Right lobe of liver (tissue), 6 donors: ENCODE results near the gene THSD7B. TPM values are rescaled to one million over a fixed set of nuclear protein-coding genes. Genes with fewer than 3 reads are reported as not detected.

ENCODE experiments used
- ATAC-seq, 4 donors: fragments of 200-7000 bp; cut with Tn5 transposase; one replicate each; pipeline ENCODE4 v1.9.1; 2020; ENCODE audit warnings: mild to moderate bottlenecking in 4 of 4, moderate library complexity in 4 of 4
- DNase-seq, 3 donors: peaks; one replicate each; pipeline ENCODE4 v3.0.0-alpha.2; 2020
- H3K27ac ChIP-seq, 3 donors: fragments of 200-600 bp; one replicate each; pipeline ENCODE4 v1.8.0; 2022
- H3K27me3 ChIP-seq, 2 donors: fragments of 200-600 bp; one replicate each; pipeline ENCODE4 v1.8.0; 2022
- H3K36me3 ChIP-seq, 4 donors: fragments of 200-600 bp; sonication (generic) in 1 of 4; one replicate each; pipeline versions ENCODE4 v1.5.1 to v1.8.0; 2017 to 2022; ENCODE audit warnings: control low read depth in 1 of 4
- H3K4me1 ChIP-seq, 4 donors: fragments of 200-600 bp; sonication (generic) in 1 of 4; one replicate each; pipeline versions ENCODE4 v1.5.1 to v1.8.0; 2017 to 2022; ENCODE audit warnings: control low read depth in 1 of 4
- H3K4me3 ChIP-seq, 3 donors: fragments of 200-600 bp; one replicate each; pipeline ENCODE4 v1.8.0; 2022
- H3K9me3 ChIP-seq, 4 donors: fragments of 200-600 bp; sonication (generic) in 1 of 4; one replicate each; pipeline versions ENCODE4 v1.5.1 to v1.8.0; 2017 to 2022; ENCODE audit warnings: control low read depth in 1 of 4
- POLR2A ChIP-seq: fragments of 450-650 bp; IDR thresholded peaks from one replicate; pipeline ENCODE4 v1.6.1; 2017; ENCODE audit warnings: antibody characterized with exemption, mild to moderate bottlenecking
- WGBS: methylation state at CpG from one replicate; pipeline ENCODE4 v1.1.6; 2018; ENCODE audit warnings: low coverage, low lambda C conversion rate; ENCODE audit not compliant: insufficient coverage; ENCODE audit errors: missing lambda C conversion rate; 5-methylcytosine and 5-hydroxymethylcytosine counted together
- intact Hi-C, 2 donors: fragments of 100-400 bp; cut with DNase I; formaldehyde crosslinking; loops; one replicate each; pipeline versions ENCODE4 v1.11.2 to v1.14.1; 2022
- total RNA-seq, 6 experiments: library from RNA; depleted of rRNA in 2 of 6; stranded (reverse); fragments of >200 nt in 2 of 6; fragmentation: NEBNext Ultra II Directional in 3 of 6; extraction: Animal tissue kit (Norgen Biotek cat#: 25700) in 3 of 6; gene quantifications; one replicate each; pipeline versions ENCODE4 v1.1.0 to v1.2.4, GENCODE V29; 2016 to 2023
- TF ChIP-seq, protein P1 (sequence below), 4 donors: fragments of 200-600 bp in 3 of 4; fragments of 450-650 bp in 1 of 4; IDR thresholded peaks; one replicate each; pipeline versions ENCODE4 v1.5.1 to v1.8.0; 2016 to 2022; ENCODE audit warnings: antibody characterized with exemption in 4 of 4, mild to moderate bottlenecking in 2 of 4
- donor health status: DM: no; HTN: yes; CAD: no.
- donor health status: DM: no; HTN: no; CAD: no.
- donor health status: DM: no; HTN: no; CAD: no.
- donor health status: DM: no; HTN: yes; CAD: no.
- donor health status: DM: no; HTN: yes; CAD: no.

THSD7B gene
- total RNA-seq, 6 experiments from 2014 or later = 0.07 to 0.89 (median 0.24) TPM

DNA sequence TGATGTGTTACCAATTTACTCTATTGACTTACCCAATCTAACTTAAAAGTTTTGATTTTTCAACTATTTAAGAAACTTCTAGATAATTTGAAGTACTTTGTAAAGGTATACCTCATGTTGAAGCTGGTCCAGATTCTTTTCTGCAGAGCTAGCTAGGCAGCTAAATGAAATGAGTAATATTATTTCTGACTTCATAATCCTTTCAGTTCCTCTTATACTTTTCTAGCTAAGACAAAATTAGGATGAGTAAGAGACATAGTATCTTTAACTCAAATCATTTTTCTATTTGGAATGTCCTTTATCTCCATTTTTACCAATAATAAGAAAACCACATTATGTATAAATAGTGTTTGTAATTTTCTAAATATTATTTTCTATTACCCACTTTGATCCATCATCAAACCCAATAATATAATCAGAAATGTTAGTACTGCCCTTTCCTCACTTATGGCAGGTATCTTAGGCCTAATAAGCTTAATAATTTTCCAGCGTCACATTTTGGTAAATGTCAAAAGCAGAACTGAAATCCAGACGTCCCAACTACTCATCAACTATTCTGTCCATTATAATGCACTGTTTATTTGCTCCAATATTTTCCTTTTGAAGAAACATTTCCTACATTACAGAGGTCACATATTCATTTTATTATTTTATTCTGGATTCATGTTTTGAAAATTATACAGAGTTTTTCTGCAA, 456.6 kb downstream of the THSD7B start:
- no peaks in the 10 kb centered on the region for H3K9me3 ChIP-seq
- intact Hi-C loops = no loop called here

DNA sequence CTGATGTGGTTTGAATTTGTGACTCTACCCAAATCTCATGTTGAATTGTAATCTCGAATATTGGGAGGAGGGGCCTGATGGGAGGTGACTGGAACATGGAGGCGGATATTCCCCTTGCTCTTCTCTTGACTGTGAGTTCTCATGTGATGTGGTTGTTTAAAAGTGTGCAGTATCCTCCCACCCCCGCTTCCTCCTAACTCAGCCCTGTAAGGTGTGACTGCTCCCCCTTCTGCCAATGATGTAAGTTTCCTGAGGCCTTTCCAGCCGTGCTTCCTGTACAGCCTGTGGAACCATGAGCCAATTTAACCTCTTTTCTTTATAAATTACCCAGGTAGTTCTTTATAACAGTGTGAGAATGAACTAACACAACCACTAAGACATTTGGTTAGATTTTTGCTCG, 458.4 kb downstream of the THSD7B start:
- DNase-seq (no peak), ATAC-seq (no peak)
- Histone ChIP-seq H3K9me3 (no peaks in the 10 kb centered on the region), H3K4me1 (no peaks in the 10 kb centered on the region), H3K4me3 (no peak overlapping the region), H3K36me3 (no peaks in the 10 kb centered on the region), H3K27me3 (no peaks in the 10 kb centered on the region), H3K27ac (no peak overlapping the region)
- intact Hi-C loops = no loop called here
- TF ChIP-seq POLR2A = no peak
- TF ChIP-seq, protein P1, sequence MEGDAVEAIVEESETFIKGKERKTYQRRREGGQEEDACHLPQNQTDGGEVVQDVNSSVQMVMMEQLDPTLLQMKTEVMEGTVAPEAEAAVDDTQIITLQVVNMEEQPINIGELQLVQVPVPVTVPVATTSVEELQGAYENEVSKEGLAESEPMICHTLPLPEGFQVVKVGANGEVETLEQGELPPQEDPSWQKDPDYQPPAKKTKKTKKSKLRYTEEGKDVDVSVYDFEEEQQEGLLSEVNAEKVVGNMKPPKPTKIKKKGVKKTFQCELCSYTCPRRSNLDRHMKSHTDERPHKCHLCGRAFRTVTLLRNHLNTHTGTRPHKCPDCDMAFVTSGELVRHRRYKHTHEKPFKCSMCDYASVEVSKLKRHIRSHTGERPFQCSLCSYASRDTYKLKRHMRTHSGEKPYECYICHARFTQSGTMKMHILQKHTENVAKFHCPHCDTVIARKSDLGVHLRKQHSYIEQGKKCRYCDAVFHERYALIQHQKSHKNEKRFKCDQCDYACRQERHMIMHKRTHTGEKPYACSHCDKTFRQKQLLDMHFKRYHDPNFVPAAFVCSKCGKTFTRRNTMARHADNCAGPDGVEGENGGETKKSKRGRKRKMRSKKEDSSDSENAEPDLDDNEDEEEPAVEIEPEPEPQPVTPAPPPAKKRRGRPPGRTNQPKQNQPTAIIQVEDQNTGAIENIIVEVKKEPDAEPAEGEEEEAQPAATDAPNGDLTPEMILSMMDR (IDR thresholded peaks at IDR 0.05) = no peak
- 54% methylated on average over 5 of the region's 5 CpGs for WGBS

More for the DNA sequence above, 456.6 kb downstream of the THSD7B start:
- no peaks in the 10 kb centered on the region for H3K4me1 ChIP-seq
- no peaks in the 10 kb centered on the region for H3K27me3 ChIP-seq
- no peak overlapping the region for H3K27ac ChIP-seq
- no peaks in the 10 kb centered on the region for H3K36me3 ChIP-seq
- H3K4me3 ChIP-seq = no peak overlapping the region
- no peak for DNase-seq
- ATAC-seq = no peak
- no peak for TF ChIP-seq POLR2A
- TF ChIP-seq, protein P1 (IDR thresholded peaks at IDR 0.05) = no peak
- 56% methylated on average over 2 of the region's 2 CpGs for WGBS

DNA sequence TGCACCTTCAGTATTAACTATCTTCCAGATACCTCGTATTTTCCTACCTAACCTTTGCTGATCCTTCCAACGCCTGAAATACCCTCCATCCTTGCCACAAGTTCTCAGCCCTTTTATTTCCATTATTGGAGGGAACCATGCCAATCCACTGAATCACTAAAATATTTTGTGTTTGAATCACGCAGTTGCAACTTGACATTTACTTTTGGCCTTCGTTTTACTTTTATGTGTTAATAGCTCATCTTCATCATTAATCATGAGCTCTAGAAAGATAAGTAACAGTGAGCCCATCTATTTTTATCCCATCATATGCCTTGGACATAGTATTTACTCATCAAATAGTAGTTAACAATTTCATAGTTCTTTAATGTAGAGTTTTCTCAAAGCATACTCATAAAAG, 463.2 kb downstream of the THSD7B start:
- H3K4me1 ChIP-seq = no peaks in the 10 kb centered on the region
- DNase-seq = no peak
- no peaks in the 10 kb centered on the region for H3K27me3 ChIP-seq
- H3K4me3 ChIP-seq = no peak overlapping the region
- TF ChIP-seq, protein P1 (IDR thresholded peaks at IDR 0.05) = no peak
- TF ChIP-seq POLR2A = no peak
- no peaks in the 10 kb centered on the region for H3K9me3 ChIP-seq
- 36% methylated on average over 4 of the region's 4 CpGs for WGBS
- no peaks in the 10 kb centered on the region for H3K36me3 ChIP-seq
- intact Hi-C loops = no loop called here
- no peak for ATAC-seq
- H3K27ac ChIP-seq = no peak overlapping the region

DNA sequence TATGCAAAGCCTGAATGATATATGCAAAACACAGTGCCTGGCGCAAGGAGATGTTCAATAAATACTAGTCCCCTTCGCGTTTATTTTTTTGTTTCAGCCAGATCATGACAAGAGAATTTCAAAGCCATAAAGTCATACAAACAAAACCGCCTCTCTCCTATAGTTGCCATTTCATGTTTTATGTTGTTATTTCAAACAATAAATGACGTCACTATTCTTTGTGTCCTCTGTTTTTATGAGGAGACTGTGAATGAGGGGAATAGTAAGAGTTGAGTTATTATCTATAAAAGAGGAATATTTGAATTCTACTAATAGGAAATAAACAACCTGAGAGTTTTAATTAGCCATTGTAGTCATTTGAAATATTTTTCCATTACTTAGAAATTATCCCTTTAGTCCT, 464.5 kb downstream of the THSD7B start:
- no peaks in the 10 kb centered on the region for H3K27me3 ChIP-seq
- no peak for TF ChIP-seq POLR2A
- TF ChIP-seq, protein P1 (IDR thresholded peaks at IDR 0.05) = no peak
- intact Hi-C loops = no loop called here
- H3K27ac ChIP-seq = no peak overlapping the region
- no peak for DNase-seq
- no peaks in the 10 kb centered on the region for H3K4me1 ChIP-seq
- no peak for ATAC-seq
- no peaks in the 10 kb centered on the region for H3K9me3 ChIP-seq
- 61% methylated on average over 5 of the region's 5 CpGs for WGBS
- H3K36me3 ChIP-seq = no peaks in the 10 kb centered on the region
- no peak overlapping the region for H3K4me3 ChIP-seq
